HG02970 (cell line): ENCODE results near the gene ANKRD16.
A peak's percentile ranks its signal among the peaks of the same experiment; 100 is the strongest.

Experiments
- ATAC-seq: cut with Tn5 transposase; IDR thresholded peaks from one replicate; pipeline ENCODE4 v1.9.1; 2021; ENCODE audit warnings: mild to moderate bottlenecking, moderate library complexity, moderate number of reproducible peaks; ENCODE audit not compliant: unreplicated experiment, low FRiP score

The ANKRD16 gene

DNA sequence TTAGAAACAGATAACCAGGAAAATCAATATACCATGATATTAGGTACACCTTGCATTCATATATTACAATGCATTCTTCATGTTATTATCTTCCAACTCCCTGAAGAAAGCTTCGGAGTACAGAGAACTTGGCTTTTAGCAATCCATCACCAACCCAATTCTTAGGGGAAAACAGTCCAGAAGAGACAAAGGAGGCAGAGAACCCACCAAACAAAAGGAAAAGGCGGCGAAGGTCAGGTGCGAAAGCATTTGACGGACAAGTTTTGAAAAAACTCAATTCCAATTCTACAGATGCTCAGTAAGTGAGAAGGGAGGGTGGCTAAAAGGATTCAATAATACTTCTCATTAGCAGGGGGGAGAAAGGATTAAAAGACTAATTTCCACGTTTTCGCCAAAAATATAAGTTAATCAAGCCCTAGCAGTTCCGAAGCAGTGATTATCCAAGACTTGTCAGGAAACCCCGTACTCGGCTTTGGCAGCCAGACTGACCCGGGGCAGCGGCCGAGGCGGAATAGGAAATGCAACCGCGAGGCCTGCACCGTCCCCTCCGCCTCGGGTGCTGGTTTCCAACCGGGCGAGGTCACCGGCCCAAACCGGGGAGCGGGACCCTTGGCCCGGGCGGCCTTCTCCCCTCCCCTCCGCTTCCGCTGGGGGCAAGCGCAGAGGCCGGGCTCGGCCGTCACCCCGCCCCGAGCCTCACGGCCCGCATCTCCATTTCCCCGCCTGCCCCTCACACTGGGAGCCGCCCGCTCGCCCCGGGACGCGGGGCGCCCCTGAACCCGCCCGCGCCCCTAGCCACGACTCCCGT, 77.2 kb downstream of the ANKRD16 start:
- peak; percentile 18 for ATAC-seq
